ENCODE data around the gene HTT.

GRCh38 chr4:3121596-3121995 lies 47.1 kb downstream of the HTT start:
- TF ChIP-seq FOXP2 (optimal IDR thresholded peaks at IDR 0.05; ENCODE audit: control extremely low read depth, extremely low read length, insufficient read depth): no peak
- no peak for TF ChIP-seq POLR2AphosphoS5 (IDR thresholded peaks at IDR 0.05; ENCODE audit: borderline replicate concordance, low read depth, low read length)
- TF ChIP-seq EZH2 (IDR thresholded peaks at IDR 0.05): no peak
